ENCODE data around the gene DESI1.
"Not testable (repeated sequence)": the region's sequence is repeated elsewhere in the genome, so short reads cannot be mapped to it uniquely, and the experiment has no call there.

DESI1 gene

DNA sequence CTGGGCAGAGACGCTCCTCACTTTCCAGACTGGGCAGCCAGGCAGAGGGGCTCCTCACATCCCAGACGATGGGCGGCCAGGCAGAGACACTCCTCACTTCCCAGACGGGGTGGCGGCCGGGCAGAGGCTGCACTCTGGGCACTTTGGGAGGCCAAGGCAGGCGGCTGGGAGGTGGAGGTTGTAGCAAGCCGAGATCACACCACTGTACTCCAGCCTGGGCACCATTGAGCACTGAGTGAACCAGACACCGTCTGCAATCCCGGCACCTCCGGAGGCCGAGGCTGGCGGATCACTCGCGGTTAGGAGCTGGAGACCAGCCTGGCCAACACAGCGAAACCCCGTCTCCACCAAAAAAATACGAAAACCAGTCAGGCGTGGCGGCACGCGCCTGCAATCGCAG lies 10.8 kb upstream of the DESI1 start:
- DNase-seq = not testable (repeated sequence)

DNA sequence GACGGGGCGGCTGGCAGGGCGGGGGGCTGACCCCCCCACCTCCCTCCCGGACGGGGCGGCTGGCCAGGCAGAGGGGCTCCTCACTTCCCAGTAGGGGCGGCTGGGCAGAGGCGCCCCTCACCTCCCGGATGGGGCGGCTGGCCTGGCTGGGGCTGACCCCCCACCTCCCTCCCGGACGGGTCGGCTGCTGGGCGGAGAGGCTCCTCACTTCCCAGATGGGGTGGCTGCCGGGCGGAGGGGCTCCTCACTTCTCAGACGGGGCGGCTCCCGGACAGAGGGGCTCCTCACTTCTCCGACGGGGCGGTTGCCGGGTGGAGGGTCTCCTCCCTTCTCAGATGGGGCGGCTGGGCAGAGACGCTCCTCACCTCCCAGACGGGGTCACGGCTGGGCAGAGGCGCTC lies 10.3 kb upstream of the DESI1 start:
- DNase-seq = not testable (repeated sequence)

DNA sequence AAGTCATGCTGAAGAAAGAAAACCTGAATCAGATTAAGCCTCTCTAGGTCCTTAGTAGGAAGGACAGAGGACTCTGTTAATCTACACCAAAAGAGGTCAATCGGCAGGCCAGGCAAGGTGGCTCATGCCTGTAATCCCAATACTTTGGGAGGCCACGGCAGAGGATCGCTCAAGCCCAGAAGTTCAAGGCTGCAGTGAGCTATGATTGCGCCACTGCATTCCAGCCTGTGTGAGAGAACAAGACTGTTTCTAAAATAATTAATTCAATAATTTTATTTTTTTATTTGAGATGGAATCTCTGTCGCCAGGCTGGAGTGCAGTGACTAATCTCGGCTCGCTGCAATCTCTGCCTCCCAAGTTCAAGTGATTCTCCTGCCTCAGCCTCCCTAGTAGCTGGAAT lies 4.7 kb upstream of the DESI1 start:
- DNase-seq = no peak

DNA sequence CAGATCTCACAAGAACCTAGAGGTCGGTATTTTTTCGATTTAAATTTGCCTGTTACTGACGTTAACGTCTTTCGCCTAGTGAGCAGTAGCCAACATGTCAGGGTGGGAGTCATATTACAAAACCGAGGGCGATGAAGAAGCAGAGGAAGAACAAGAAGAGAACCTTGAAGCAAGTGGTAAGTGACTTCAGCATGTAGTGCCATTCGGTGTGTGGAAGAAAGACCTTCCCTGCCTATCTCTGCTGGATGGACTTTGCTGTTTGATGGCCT lies 1.0 kb upstream of the DESI1 start:
- DNase-seq = no peak

DNA sequence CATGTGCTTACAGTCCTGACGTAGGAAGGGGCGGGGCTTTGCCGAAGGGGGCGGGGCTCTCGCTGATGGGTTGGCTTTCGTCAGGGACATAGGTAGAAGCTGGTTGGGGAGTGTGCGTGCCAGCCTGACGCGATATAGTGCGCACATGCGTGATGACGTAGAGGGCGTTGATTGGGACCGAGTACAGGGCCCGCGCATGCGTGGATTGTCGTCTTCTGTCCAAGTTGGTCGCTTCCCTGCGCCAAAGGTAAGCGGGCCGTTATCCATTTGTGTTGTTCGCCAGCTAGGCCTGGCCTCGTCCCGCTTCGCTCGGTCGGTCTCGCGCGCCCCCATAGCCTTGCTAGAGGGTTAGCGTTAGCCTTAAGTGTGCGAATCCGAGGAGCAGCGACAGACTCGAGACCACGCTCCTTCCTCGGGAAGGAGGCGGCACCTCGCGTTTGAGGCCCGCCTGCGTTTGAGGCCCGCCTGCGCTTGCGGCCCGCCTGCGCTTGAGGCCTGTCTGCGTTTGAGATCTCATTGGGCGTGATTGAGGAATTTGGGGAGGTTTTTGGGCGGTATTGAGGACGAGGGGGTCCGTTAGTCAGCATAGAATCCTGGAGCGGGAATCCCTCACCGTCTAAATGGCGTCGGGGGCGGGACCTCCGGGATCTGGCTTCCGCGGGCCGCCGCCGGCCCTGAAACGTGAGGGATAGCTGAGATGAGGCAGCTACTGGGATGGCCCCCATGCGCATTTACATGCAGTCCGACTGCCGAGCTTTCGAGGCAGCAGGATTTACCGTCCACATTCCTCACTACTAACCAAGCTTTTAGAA lies 462 bp upstream of the DESI1 start, which contains the start of gene XRCC6:
Gene XRCC6, plus strand, starts transcription at position 197 of the 812 bp plus-strand sequence. CDS start 710 bp downstream, outside the sequence.
- DNase-seq = peak; percentile 97

DNA sequence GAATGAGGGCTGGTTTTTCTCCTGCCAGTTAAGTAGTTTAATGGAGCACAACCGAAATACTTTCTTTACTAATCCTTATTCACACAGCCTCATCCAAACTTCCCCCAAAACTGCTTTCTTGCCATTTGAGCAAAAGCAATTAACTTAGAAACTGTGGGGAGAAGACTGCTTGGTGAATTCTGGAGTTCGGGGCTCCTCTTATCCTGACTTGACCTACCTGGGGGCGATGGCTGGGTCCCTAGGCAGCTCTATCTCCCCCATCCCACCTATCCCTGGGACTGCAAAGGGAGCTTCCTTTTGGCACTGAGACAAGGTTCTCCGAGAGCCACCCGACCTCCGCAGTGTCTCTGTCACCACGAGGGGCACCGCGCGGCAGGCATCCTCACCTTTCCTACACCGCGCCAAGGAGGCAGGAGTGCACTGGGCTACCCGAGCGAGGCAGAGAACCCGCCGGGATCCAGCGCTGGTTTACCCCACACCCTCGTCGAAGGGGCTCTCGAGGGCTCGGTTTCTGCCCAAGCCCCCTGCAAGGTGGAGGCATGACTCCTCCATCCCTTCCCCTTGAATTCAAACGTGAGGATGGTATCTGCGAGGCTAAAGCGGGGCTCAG lies 759 bp downstream of the DESI1 start:
- DNase-seq = no peak

DNA sequence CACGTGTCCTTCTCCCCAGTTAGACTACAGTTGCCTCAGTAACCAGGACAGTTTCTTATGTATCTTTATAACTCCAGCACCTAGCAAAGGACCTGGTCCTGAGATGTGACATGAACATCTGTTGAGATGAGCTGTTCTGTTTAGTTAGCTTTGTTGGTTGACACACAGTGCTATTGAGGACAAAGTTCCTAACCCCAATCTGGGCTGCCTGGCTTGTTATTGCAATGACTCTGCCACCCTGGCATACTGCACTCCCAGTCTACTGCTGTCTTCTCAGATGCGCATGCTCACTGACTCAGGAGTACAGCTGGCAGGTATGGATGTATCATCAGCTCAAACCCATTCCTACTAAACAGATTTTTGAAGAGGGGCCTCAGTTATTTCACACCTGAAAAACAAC lies 7.4 kb downstream of the DESI1 start:
- DNase-seq = no peak

DNA sequence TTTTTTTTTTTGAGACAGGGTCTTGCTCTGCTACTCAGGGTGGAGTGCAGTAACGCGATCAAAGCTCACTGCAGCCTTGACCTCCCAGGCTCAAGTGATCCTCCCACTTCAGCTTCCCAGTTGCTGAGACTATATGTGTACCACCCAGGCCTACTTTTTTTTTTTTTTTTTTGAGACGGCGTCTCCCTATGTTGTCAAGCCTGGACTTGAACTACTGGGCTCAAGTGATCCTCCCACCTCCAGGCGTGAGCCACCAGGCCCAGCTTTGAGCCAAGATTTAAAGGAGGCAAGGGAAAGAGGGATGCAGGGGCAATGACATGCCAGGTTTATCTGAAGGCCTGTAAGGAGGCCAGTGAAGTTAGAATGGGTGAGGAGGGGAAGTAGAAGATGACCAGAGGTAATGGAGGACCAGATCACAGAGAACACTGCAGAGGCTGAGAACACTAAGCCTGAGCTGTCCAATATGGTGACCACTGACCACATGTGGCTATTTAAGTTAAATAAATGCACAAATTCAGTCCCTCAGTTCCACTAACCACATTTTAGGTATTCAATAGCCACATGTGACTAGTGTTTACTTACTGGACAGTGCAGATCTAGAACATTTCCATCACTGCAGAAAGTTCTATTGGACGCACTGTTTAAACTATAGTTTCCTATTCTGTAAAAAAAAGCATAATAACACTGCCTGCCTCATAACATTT lies 8.1 kb downstream of the DESI1 start:
- no peak for DNase-seq

DNA sequence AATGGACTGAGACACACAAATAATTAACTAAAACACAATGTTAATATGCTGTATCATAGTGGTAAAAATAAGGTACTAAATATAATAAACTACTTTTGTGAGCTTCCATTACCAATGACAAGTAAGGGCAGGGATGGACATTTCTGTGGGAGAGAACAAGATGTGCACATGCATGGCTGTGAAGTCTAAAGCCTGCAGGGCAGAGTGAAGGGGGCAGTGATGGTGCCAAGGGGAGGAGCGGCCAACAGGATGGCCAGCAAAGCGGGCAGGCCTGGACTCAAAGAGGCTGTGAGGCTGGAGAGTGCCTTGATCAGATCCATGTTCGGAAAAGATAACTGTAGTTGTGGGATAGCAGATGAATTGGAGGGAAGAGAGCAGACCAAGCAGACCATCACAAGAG lies 12.5 kb downstream of the DESI1 start:
- DNase-seq = no peak

DNA sequence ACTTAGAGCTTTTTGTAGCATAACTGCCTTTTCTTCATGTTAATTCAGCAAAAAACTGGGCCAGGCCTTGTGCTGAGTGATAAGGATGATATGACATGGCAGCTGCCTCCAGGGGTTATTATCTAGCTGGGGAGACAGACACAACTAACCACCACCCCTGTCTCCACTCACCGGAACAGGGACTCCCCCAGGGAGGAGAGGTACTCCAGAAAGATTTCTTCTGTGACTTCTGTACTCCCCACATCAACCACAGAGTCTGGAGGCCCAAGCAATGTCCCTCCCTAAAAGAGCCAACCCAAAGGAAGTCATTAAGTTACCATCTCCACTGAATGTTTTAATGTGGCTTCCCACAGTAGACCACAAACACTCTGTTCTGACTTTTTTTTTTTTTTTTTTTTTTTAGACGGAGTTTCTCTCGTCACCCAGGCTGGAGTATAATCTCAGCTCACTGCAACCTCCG lies 16.9 kb downstream of the DESI1 start:
- no peak for DNase-seq

DNA sequence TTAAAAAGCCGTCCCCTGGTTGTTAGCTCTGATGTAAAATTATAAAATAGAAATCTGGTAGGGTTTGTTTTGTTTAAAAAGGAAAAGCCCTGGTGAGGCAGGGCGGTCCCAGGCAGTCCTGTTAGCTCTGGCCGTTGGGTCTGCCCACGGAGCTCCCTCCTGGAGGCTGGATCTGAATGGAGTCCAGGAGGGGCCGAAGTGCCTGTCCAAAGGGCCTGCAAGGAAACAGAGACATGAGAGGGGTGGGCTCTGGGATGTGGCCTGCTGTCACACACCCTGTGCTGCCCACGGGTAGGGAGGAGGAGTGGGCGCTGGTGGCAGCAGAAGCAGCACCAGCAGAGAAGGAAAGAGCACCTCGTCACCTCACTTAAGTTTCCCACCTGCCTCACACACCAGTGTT lies 19.9 kb downstream of the DESI1 start:
- no peak for DNase-seq

DNA sequence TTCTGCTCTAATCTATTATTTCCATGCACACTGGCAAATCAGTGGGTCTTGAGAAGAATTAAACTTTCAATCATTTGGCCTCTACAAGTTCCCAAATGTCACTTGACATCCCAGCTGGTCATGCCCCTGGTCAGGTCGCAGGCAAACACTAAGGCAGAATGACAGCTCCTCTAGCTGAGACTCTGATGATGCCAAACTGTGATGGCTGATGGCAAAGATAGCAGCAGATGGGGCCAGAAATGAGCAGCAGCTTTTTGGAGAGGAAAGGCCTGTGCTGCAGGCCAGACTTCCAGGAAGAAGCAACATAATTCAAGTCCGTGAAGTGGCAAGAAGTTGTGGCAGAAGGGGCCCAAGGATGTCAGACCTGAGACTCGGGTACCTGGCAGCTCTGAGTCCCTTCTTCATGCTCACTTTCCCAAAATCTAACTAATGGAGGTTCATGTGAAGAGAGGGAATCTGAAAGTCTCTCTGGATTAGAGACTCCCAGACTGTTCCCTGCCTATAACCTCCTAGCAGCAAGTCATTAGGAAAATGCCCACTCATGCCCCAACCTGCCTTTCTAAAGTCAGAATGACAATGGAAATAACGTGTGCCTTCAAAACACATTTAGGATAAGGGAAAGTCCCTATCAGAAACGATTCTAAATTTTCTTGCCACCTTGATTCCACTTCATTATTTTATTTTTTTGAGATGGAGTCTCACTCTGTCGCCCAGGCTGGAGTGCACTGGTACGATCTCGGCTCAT lies 21.8 kb downstream of the DESI1 start:
- no peak for DNase-seq

DNA sequence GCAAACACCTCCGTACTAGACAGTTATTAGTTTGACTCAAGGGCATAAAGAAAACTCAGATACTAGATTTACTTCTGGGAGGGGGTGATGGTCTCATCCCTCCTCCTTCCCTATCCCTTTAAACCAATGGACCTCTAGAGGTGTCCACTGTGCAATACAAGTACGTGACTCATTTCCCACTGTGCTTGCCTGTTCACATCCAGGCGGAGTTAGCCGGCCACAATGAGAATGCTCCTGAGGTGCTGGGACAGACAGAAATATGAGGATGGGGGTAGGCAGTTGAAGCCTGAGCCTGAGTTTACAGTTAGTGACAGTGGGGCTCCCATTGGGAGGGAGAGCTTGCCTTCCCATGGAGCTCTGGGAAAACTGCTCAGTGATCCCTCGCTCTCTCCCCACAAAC lies 22.8 kb downstream of the DESI1 start:
- DNase-seq = no peak

DNA sequence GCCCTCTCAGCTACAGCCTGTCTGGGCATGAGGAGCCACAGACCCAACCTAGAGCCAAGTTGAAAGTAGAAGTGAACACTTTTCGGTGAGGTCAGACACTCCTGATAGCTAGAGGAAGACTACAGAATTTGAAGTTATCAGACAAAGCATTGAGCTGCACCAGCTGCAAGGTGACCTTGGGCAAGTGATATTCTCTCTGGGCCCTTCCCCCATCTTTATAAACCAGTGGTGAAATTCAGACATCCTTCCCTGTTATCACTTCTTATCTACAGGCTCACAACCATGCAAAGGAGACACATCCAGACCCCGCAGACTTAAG lies 23.2 kb downstream of the DESI1 start:
- DNase-seq = no peak

DNA sequence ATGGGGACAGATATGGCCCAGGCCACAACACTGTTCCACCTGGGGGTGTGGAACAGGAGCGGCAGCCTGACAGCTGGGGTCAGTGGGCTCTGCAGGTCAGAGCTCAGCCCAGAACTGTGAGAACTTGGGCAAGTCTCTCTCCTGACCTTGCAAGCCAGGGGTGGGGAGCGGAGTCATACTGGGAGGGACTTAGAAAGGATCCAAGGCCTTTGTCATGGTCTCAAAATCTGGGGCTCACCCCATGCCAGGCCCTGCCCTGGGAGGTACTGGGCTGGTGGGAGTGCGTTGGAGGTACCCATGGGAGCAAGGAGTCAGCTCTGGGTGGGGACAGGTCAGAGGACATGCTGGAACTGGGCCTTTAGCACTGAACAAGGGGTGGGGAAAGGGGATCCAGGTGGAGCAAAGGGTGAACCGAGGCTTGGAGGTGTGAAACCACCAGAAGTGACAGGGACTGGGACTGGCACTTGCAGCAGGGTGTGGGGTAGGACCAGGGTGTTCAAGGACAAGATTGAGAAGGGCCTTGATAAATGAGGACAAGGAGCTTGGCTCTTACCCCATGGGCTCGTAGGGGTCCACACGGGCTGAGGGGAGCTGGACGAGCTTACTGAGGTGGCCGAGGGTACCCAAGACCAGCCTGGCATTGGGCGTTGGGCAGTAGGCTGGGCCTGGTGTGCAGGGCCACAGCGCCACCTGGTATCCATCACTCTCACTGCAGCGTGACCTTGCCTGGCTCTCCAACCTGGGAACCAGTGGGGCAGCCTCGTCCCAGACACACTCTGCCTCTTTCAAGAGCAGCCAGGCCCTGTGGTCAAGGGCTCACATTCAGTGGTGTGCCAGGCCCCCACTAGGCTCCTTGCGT lies 23.8 kb downstream of the DESI1 start:
- no peak for DNase-seq

DNA sequence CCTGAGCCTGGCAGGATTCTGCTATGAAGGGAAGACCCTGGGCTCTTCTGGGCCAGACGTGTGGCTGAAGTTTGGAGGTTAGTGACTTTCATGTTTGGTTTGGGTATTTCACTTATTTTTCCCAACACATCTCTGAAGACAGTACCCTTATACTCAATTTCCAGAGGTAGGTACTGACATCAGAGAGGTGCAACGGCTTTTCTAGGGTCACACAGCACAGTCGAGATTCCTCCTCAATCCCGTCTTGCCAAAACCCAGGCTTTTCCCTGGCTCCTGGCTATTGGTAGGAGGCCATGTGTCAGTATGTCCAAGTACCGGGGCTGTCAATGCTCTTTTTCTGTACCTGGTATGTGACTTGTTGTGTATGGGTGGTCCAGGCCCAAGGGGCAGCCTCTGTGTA lies 25.1 kb downstream of the DESI1 start:
- DNase-seq = no peak

DNA sequence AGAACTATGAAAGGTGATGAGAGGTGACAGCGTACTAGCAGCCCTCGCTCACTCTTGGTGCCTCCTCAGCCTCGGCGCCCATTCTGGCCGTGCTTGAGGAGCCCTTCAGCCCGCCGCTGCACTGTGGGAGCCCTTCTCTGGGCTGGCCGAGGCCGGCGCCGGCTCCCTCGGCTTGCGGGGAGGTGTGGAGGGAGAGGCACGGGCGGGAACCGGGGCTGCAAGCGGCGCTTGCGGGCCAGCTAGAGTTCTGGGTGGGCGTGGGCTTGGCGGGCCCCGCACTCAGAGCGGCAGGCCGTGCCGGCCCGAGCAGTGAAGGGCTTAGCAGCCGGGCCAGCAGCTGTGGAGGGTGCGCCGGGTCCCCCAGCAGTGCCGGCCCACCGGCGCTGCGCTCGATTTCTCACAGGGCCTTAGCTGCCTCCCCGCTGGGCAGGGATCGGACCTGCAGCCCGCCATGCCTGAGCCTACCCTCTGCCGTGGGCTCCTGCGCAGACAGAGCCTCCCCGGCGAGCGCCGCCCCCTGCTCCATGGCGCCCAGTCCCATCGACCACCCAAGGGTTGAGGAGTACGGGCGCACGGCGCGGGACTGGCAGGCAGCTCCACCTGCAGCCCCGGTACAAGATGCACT lies 27.4 kb downstream of the DESI1 start:
- DNase-seq = not testable (repeated sequence)

DNA sequence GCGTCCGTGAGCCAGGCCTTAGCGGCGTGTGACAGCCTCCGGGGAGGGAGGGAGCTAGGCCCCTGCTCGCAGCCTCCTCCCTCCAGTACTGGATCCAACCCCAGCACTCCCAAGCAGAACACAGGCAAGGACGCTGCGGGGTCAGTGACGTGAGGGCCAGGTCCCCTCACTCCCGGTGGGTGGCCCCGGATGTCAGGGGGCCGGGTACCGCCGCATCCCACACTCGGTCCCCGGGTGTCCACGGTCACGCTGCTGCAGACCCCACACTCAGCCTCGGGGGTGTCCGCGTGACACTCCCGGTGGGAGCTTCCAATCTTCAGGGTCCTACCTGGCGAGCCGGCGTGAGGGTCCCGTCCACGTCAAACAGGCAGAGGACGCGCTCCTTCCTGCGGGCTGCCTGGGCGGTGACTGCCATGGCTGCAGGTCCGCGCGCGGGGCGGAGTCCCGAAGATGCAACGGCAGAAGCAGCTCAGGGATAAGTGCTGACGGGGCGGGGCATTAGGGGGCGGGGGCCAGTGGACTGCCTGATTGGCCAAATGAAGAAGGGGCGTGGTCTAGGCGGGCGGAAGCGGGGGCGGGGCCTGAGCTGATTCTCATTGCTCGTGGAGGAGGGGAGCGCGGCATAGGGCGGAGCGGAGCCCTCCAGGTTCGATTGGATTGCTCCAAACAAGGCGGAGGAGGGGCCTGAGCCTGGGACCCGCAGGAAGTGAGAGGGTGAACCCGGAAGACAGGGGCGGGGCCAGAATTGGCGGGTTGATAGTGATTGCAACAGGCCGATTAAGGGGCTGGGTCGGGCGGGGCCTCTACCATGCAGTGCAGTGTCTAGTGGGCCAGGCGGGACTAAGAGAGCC lies 31.2 kb downstream of the DESI1 start, which contains the start of gene PMM1:
Gene PMM1, minus strand, starts transcription at position 450 of the 851 bp plus-strand sequence. Its CDS starts 35 bp downstream, at position 415.
- DNase-seq = peak; percentile 98

DNA sequence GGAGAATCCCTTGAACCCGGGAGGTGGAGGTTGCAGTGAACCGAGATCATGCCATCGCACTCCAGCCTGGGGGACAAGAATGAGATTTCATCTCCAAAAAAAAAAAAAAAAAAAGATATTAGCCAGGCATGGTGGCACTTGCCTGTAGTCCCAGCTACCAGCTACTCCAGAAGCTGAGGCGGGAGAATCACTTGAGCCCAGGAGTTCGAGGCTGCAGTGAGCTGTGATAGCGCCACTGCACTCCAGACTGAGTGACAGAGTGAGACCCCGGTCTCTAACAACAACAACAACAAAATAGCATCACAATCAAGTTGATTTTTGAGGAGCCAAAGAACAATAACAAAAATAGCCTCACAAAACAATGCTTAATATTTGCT lies 33.5 kb downstream of the DESI1 start:
- no peak for DNase-seq

DNA sequence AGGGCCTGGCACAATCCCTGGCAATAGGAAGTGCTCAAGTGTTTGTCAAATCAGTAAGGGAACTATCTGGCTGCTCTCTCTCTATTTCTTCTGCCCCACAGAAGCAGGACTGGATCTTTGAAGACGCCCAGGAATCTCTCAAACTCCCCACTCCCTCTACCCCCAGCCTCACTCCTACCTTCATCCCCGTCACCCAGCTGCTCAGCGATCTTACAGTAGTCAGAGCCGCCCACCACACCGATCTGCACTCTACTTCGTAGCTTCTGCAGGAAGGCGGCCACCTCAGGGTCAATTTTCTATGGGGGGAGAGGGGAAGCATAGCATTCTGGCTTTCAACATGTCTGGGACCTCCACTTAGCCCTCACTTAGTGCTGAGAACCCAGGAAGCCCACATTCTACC lies 34.9 kb downstream of the DESI1 start:
- DNase-seq = no peak

DNA sequence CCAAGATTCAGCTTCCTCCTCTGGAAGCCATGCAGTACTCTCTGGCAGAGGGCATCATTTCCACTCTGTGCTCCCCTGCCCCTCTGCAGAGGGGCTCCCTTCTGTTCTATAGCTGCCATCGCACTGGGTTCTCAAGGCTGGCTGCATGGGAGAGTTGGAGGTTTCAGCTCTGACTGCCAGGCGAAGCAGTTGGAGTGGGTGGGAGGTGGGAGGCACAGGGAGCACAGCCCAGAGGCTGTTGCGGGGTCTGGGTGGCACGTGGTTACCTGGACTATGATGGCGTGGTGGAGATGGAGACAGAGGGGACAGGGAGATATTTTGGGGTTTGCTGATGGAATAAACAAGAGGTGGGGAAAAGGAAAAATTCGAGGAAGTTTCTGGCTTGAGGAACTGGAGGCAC lies 36.0 kb downstream of the DESI1 start:
- DNase-seq = no peak

All from NCI-H1048 (cell line).